ENCODE data around the gene LEFTY1.

- no peak for TF ChIP-seq CTCF (IDR thresholded peaks at IDR 0.05)
- no peak for TF ChIP-seq POLR2A (IDR thresholded peaks at IDR 0.05)
- no peak for TF ChIP-seq POLR2AphosphoS5 (IDR thresholded peaks at IDR 0.05)
Measured at GRCh38 chr1:225880636-225881035, 8.3 kb downstream of the LEFTY1 start.

Measured in upper lobe of left lung (tissue), 4 donors.